Measurements from ENCODE around the gene RAMP3.

DNA sequence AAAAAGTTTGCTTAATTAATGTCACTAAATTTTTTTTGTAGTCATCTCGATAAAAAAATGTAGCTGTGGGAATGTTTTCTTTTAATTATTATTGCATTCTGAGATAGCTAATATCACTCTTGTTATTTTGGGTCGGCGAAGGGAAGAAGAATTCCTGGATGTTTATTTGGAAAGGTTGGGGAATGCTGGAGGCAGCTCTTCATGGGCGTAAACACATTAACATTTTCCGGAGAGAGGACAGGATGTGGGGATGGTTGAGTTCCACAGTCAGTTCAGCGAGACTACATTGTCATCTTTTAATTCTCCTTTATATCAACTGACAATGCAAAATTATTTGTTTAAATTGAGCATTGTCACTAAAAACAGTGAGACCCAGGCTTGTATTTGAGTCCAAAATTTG lies 72.5 kb downstream of the RAMP3 start:
- TF ChIP-seq, protein P1, sequence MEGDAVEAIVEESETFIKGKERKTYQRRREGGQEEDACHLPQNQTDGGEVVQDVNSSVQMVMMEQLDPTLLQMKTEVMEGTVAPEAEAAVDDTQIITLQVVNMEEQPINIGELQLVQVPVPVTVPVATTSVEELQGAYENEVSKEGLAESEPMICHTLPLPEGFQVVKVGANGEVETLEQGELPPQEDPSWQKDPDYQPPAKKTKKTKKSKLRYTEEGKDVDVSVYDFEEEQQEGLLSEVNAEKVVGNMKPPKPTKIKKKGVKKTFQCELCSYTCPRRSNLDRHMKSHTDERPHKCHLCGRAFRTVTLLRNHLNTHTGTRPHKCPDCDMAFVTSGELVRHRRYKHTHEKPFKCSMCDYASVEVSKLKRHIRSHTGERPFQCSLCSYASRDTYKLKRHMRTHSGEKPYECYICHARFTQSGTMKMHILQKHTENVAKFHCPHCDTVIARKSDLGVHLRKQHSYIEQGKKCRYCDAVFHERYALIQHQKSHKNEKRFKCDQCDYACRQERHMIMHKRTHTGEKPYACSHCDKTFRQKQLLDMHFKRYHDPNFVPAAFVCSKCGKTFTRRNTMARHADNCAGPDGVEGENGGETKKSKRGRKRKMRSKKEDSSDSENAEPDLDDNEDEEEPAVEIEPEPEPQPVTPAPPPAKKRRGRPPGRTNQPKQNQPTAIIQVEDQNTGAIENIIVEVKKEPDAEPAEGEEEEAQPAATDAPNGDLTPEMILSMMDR (IDR thresholded peaks at IDR 0.05), result no peak
- no peak for TF ChIP-seq SIN3A (IDR thresholded peaks at IDR 0.05; ENCODE audit: borderline replicate concordance, insufficient read depth, low read depth, low read length)
- no peak for TF ChIP-seq TCF7L2 (IDR thresholded peaks at IDR 0.05; ENCODE audit: low read depth, low read length)

Measured in Panc1 (cell line).